Adrenal gland (tissue), 5 donors: Measurements from ENCODE around the gene BIRC7.

Experiments
- CTCF ChIP-seq, 6 experiments: fragments of 450-650 bp in 4 of 6; fragments of 200-600 bp in 2 of 6; sonication (generic) in 1 of 6; IDR thresholded peaks; 1 replicate in 5 of 6; 2 replicates in 1 of 6; pipeline versions ENCODE4 v1.5.1 to v1.8.0; 2016 to 2021; ENCODE audit warnings: antibody characterized with exemption in 6 of 6, mild to moderate bottlenecking in 2 of 6, moderate library complexity in 1 of 6
- POLR2A ChIP-seq, 2 donors: fragments of 450-650 bp; IDR thresholded peaks; one replicate each; pipeline ENCODE4 v1.6.1; 2017; ENCODE audit warnings: antibody characterized with exemption in 2 of 2, mild to moderate bottlenecking in 2 of 2, moderate library complexity in 1 of 2
- donor health status: DM: no; HTN: no; CAD: no.

DNA sequence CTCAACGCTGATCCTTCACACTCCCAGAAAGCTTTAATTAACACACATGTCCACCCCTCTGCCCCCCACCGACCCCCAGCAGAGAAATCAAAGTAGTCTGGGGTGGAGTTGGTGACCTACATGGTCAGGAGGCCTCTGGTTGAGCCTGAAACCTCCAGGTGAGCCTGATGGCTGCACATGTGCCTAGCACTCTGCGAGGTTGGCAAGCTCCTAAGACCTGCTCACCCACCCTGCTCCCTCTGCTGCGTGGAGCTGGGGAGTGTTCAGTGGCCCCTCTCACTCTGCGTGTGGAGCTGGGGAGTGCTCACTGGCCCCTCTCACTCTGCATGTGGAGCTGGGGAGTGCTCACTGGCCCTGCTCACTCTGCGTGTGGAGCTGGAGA is 11.9 kb upstream of the BIRC7 start:
- TF ChIP-seq POLR2A (IDR thresholded peaks at IDR 0.05) (no peak), CTCF (IDR thresholded peaks at IDR 0.05) (no peak)
